Stimulated activated CD8-positive, alpha-beta memory T cell treated with anti-CD3 and anti-CD28 coated beads, Interleukin-12 subunit alpha, Interleukin-12 subunit beta, amount 100 ng/mL, for 24 hours (primary cell): ENCODE results near the gene YWHAG.
"Not testable (repeated sequence)": the region's sequence is repeated elsewhere in the genome, so short reads cannot be mapped to it uniquely, and the experiment has no call there.

Experiments
- DNase-seq: peaks from one replicate; pipeline ENCODE4 v3.0.0-alpha.2; 2020; ENCODE audit errors: extremely low read depth

The YWHAG gene

GRCh38 chr7:76349313-76349885 is 9.4 kb downstream of the YWHAG start:
- DNase-seq = no peak

GRCh38 chr7:76347710-76348109 is 11.1 kb downstream of the YWHAG start:
- no peak for DNase-seq

GRCh38 chr7:76346778-76347177 is 12.0 kb downstream of the YWHAG start:
- DNase-seq = no peak

GRCh38 chr7:76346097-76346496 is 12.7 kb downstream of the YWHAG start:
- no peak for DNase-seq

GRCh38 chr7:76343931-76344321 is 14.9 kb downstream of the YWHAG start:
- DNase-seq = no peak

- no peak for DNase-seq
Observed at GRCh38 chr7:76343294-76343930, 15.4 kb downstream of the YWHAG start.

- DNase-seq = no peak
Observed at GRCh38 chr7:76342222-76342621, 16.6 kb downstream of the YWHAG start.

GRCh38 chr7:76340617-76341131 is 18.1 kb downstream of the YWHAG start:
- DNase-seq = no peak

- DNase-seq = no peak
Observed at GRCh38 chr7:76338298-76339084, 20.3 kb downstream of the YWHAG start.

- DNase-seq = no peak
Observed at GRCh38 chr7:76337147-76337546, 21.6 kb downstream of the YWHAG start.

GRCh38 chr7:76336094-76336493 is 22.7 kb downstream of the YWHAG start:
- DNase-seq = no peak

GRCh38 chr7:76335417-76335816 is 23.4 kb downstream of the YWHAG start:
- DNase-seq = not testable (repeated sequence)

- no peak for DNase-seq
Observed at GRCh38 chr7:76334320-76334967, 24.3 kb downstream of the YWHAG start.

- DNase-seq = no peak
Observed at GRCh38 chr7:76333511-76334101, 25.2 kb downstream of the YWHAG start.

- no peak for DNase-seq
Observed at GRCh38 chr7:76332078-76332477, 26.7 kb downstream of the YWHAG start.

- no peak for DNase-seq
Observed at GRCh38 chr7:76330673-76331072, 28.1 kb downstream of the YWHAG start.

GRCh38 chr7:76330261-76330660 is 28.5 kb downstream of the YWHAG start:
- DNase-seq = no peak

GRCh38 chr7:76329479-76329878 is 29.3 kb downstream of the YWHAG start:
- DNase-seq = no peak

- no peak for DNase-seq
Observed at GRCh38 chr7:76328389-76328788, 30.4 kb downstream of the YWHAG start.

- no peak for DNase-seq
Observed at GRCh38 chr7:76327610-76328009, 31.2 kb downstream of the YWHAG start.

- no peak for DNase-seq
Observed at GRCh38 chr7:76326646-76327233, 32.1 kb downstream of the YWHAG start.

GRCh38 chr7:76325811-76326210 is 33.0 kb downstream of the YWHAG start:
- DNase-seq = no peak
